Measurements from ENCODE around the gene PHF19. TPM values are rescaled to one million over a fixed set of nuclear protein-coding genes. Genes with fewer than 3 reads are reported as not detected.

PHF19 gene
- total and polyA plus RNA-seq, 9 donors: 16.8 to 56.0 (median 40.2) TPM

DNA sequence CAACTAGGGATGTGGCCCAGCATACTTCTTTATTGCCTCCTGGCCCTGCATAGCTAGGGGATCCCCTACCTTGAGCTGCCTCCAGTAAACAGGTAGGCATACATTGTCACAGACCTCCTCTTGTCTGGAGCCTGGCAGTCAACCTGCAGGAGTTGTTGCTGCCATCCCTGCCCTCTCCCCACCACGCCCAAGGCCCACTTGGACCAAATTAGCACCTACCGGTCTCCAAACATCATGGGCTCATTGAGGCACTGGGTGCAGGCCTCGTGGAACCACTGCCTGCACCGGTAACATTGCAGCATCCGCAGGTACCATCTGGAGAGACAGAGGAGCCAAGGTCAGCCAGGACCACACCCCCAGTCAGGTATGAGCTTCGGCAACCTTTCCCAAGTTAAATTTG, 10.3 kb downstream of the PHF19 start:
- intact Hi-C loops (cut with DNase I): loop anchor here in 1 of 4 donors (5.0 kb wide), 1 partner anchor 211 kb away; no protein-coding TSS in a partner anchor
- H3K4me1 ChIP-seq (ENCODE audit: insufficient read depth): peaks cover 6% of the 10 kb centered on the region
- H3K4me3 ChIP-seq: no peak overlapping the region
- DNase-seq: no peak
- no peak overlapping the region for H3K27ac ChIP-seq
- H3K27me3 ChIP-seq: no peaks in the 10 kb centered on the region
- H3K36me3 ChIP-seq: no peaks in the 10 kb centered on the region
- TF ChIP-seq POLR2A (IDR thresholded peaks at IDR 0.05) (no peak), CTCF (IDR thresholded peaks at IDR 0.05) (no peak), EP300 (IDR thresholded peaks at IDR 0.05) (no peak)
- H3K9me3 ChIP-seq: no peaks in the 10 kb centered on the region
- 95 to 96% (median 96%) methylated on average over 6 of the region's 6 CpGs for WGBS, 3 donors

- TF ChIP-seq CTCF (IDR thresholded peaks at IDR 0.05) (no peak), EP300 (IDR thresholded peaks at IDR 0.05) (no peak)
- no peaks in the 10 kb centered on the region for H3K36me3 ChIP-seq
- no peak overlapping the region for H3K27ac ChIP-seq
Measured at GRCh38 chr9:120865809-120866208, 11.2 kb downstream of the PHF19 start.

GRCh38 chr9:120865176-120865575, 11.8 kb downstream of the PHF19 start:
- no peak for DNase-seq
- intact Hi-C loops (cut with DNase I): loop anchor here in 1 of 4 donors (5.0 kb wide), 1 partner anchor 212 kb away; no protein-coding TSS in a partner anchor
- no peaks in the 10 kb centered on the region for H3K36me3 ChIP-seq
- H3K27ac ChIP-seq: no peak overlapping the region
- H3K9me3 ChIP-seq: no peaks in the 10 kb centered on the region
- WGBS, 3 donors: 37 to 57% (median 56%) methylated on average over 5 of the region's 5 CpGs
- no peak overlapping the region for H3K4me3 ChIP-seq
- H3K4me1 ChIP-seq (ENCODE audit: insufficient read depth): peaks cover 6% of the 10 kb centered on the region
- no peaks in the 10 kb centered on the region for H3K27me3 ChIP-seq
- TF ChIP-seq CTCF (IDR thresholded peaks at IDR 0.05) (no peak), EP300 (IDR thresholded peaks at IDR 0.05) (no peak), POLR2A (IDR thresholded peaks at IDR 0.05) (no peak)

More at GRCh38 chr9:120865809-120866208, 11.2 kb downstream of the PHF19 start:
- Histone ChIP-seq H3K4me3 (no peak overlapping the region), H3K27me3 (no peaks in the 10 kb centered on the region), H3K4me1 (ENCODE audit: insufficient read depth) (peaks cover 6% of the 10 kb centered on the region), H3K9me3 (no peaks in the 10 kb centered on the region)
- WGBS, 3 donors: 59 to 67% (median 60%) methylated on average over 5 of the region's 5 CpGs
- intact Hi-C loops (cut with DNase I): loop anchor here in 1 of 4 donors (5.0 kb wide), 1 partner anchor 211 kb away; no protein-coding TSS in a partner anchor
- DNase-seq: no peak

DNA sequence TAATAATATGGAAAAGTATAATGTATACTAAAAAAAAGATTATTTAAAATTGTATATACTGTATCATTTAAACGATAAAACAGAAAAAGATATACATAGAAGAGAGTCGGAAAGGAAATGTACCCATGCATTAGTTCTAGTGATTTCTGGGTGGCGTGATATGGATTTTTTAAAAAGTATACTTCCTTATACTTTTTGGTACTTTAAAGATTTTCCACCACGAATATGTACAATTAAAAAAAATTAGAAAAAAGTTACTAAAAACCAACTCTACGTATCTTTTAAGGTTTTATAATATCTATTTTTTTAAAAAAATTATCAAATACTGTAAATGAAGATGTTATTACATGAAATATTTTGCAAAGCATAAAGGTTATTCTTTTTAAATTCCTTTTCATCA, 12.3 kb downstream of the PHF19 start:
- H3K4me1 ChIP-seq (ENCODE audit: insufficient read depth): peaks cover 6% of the 10 kb centered on the region
- H3K9me3 ChIP-seq: no peaks in the 10 kb centered on the region
- intact Hi-C loops (cut with DNase I): loop anchor here in 1 of 4 donors (5.0 kb wide), 1 partner anchor 213 kb away; no protein-coding TSS in a partner anchor
- H3K36me3 ChIP-seq: no peaks in the 10 kb centered on the region
- H3K4me3 ChIP-seq: no peak overlapping the region
- WGBS, 3 donors: 90 to 95% (median 92%) methylated on average over 5 of the region's 5 CpGs
- DNase-seq: no peak
- no peak for TF ChIP-seq POLR2A (IDR thresholded peaks at IDR 0.05)
- no peak for TF ChIP-seq EP300 (IDR thresholded peaks at IDR 0.05)
- TF ChIP-seq CTCF (IDR thresholded peaks at IDR 0.05): no peak
- H3K27me3 ChIP-seq: no peaks in the 10 kb centered on the region
- H3K27ac ChIP-seq: no peak overlapping the region

All from ovary (tissue), 9 donors.